Testis (tissue), 3 donors: ENCODE measurements around the gene ZFP36L2. TPM values are rescaled to one million over a fixed set of nuclear protein-coding genes. Genes with fewer than 3 reads are reported as not detected.

ENCODE experiments used
- DNase-seq: peaks from one replicate; pipeline ENCODE4 v3.0.0-alpha.2; 2019
- H3K27ac ChIP-seq, 2 donors: fragments of 200-600 bp; sonication (generic); one replicate each; pipeline ENCODE4 v1.5.1; 2019
- H3K27me3 ChIP-seq: fragments of 200-600 bp; sonication (generic); one replicate; pipeline ENCODE4 v1.5.1; 2019
- H3K36me3 ChIP-seq: fragments of 200-600 bp; sonication (generic); one replicate; pipeline ENCODE4 v1.5.1; 2017; ENCODE audit warnings: low read depth; ENCODE audit errors: missing control alignments
- H3K4me1 ChIP-seq: fragments of 200-600 bp; sonication (generic); one replicate; pipeline ENCODE4 v1.5.1; 2019
- H3K4me3 ChIP-seq, 2 donors: fragments of 200-600 bp; sonication (generic); one replicate each; pipeline ENCODE4 v1.5.1; 2017 to 2019
- H3K9me3 ChIP-seq: fragments of 200-600 bp; sonication (generic); one replicate; pipeline ENCODE4 v1.5.1; 2017
- POLR2A ChIP-seq: fragments of 450-650 bp; IDR thresholded peaks from one replicate; pipeline ENCODE4 v1.6.1; 2017; ENCODE audit warnings: antibody characterized with exemption, mild to moderate bottlenecking, moderate library complexity
- WGBS, 2 donors: methylation state at CpG; one replicate each; pipeline ENCODE4 v1.1.5; 2018; 5-methylcytosine and 5-hydroxymethylcytosine counted together
- intact Hi-C: fragments of 100-400 bp; cut with DNase I; formaldehyde crosslinking; loops from one replicate; pipeline ENCODE4 v1.15.1; 2023; ENCODE audit warnings: low total_unique reads
- polyA plus RNA-seq: library from polyadenylated mRNA; stranded (reverse); fragments of 350-450 nt; fragmentation: Illumina TruSeq; extraction: RNeasy Lipid Tissue Mini Kit (QIAGEN cat#74804); gene quantifications from one replicate; pipeline ENCODE4 v1.2.3, GENCODE V29; 2014; ENCODE audit warnings: low read depth, low replicate concordance; ENCODE audit not compliant: insufficient read depth
- total RNA-seq, 2 donors: library from RNA; depleted of rRNA; stranded (reverse); fragments of >200 nt; gene quantifications; one replicate each; pipeline ENCODE4 v1.2.3, GENCODE V29; 2016
- TF ChIP-seq, protein P1 (sequence below), 3 experiments: fragments of 450-650 bp in 2 of 3; fragments of 200-600 bp in 1 of 3; sonication (generic) in 1 of 3; IDR thresholded peaks; one replicate each; pipeline ENCODE4 v1.5.1; 2016 to 2019; ENCODE audit warnings: antibody characterized with exemption in 3 of 3, mild to moderate bottlenecking in 2 of 3, moderate library complexity in 1 of 3

The ZFP36L2 gene
- total and polyA plus RNA-seq, 3 donors from 2014 or later, result 35.7 to 54.4 (median 45.4) TPM

GRCh38 chr2:43212931-43213330 lies 13.5 kb downstream of the ZFP36L2 start:
- peaks cover 14% of the 10 kb centered on the region for H3K4me1 ChIP-seq
- WGBS, 2 donors, result 74 to 81% methylated on average over 3 of the region's 3 CpGs
- H3K4me3 ChIP-seq, result no peak overlapping the region
- intact Hi-C loops, result no loop called here
- H3K27me3 ChIP-seq, result no peaks in the 10 kb centered on the region
- peak; percentile 50 for DNase-seq
- H3K36me3 ChIP-seq, result no peaks in the 10 kb centered on the region
- peak overlapping the region in 1 of 2 donors; percentile 15 for H3K27ac ChIP-seq
- TF ChIP-seq, protein P1, sequence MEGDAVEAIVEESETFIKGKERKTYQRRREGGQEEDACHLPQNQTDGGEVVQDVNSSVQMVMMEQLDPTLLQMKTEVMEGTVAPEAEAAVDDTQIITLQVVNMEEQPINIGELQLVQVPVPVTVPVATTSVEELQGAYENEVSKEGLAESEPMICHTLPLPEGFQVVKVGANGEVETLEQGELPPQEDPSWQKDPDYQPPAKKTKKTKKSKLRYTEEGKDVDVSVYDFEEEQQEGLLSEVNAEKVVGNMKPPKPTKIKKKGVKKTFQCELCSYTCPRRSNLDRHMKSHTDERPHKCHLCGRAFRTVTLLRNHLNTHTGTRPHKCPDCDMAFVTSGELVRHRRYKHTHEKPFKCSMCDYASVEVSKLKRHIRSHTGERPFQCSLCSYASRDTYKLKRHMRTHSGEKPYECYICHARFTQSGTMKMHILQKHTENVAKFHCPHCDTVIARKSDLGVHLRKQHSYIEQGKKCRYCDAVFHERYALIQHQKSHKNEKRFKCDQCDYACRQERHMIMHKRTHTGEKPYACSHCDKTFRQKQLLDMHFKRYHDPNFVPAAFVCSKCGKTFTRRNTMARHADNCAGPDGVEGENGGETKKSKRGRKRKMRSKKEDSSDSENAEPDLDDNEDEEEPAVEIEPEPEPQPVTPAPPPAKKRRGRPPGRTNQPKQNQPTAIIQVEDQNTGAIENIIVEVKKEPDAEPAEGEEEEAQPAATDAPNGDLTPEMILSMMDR (IDR thresholded peaks at IDR 0.05), result no peak
- no peak for TF ChIP-seq POLR2A
- no peaks in the 10 kb centered on the region for H3K9me3 ChIP-seq

- TF ChIP-seq POLR2A, result no peak
- TF ChIP-seq, protein P1 (IDR thresholded peaks at IDR 0.05), result no peak
- H3K36me3 ChIP-seq, result no peaks in the 10 kb centered on the region
- H3K9me3 ChIP-seq, result no peaks in the 10 kb centered on the region
- H3K27me3 ChIP-seq, result no peaks in the 10 kb centered on the region
- 81% methylated on average over 11 of the region's 11 CpGs for WGBS, 2 donors
- H3K4me1 ChIP-seq, result peaks cover 8% of the 10 kb centered on the region
- H3K27ac ChIP-seq, result peak overlapping the region in 1 of 2 donors; percentile 15
- no peak overlapping the region for H3K4me3 ChIP-seq
- intact Hi-C loops, result no loop called here
- DNase-seq, result no peak
Observed at GRCh38 chr2:43212216-43212835, 14.1 kb downstream of the ZFP36L2 start.

DNA sequence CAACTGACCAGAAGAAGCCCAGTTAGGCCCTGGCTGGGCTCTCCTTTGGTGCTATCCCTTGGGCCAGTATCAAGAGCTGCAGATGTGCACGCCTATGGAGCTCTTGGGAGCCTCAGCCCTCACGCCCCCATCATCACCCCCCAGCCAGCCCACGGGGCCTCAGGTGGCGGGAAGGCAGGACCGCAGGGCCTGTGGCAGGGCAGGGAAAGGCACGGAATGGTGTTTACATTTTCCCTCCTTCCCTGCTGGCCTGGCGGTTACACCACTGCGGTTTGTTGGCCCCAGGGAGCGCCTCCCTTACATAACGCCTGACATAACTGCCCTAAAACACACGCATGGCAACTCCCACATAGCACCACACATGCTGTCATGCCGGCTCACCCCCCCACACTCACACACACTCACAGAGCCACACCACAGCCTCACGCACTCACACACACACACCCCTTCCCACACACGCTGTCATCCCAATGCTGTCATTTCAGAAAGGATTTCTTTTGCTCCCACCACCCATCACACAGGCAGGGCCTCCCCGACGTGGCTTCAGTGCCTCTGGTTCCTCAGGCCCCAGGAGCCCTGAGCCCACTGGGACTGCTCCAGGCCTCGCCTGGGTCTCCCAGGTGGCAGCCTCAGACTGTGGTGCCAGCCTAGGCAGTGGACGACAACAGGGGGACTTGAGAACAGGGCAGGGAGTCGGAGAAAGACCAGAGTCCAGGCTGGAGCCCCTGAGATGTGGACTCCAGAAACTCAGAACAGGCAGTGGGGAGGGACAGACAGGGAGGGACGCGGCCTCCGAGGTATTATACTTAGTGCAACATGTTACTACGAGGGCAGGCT lies 15.7 kb downstream of the ZFP36L2 start:
- no peak for TF ChIP-seq POLR2A
- TF ChIP-seq, protein P1 (IDR thresholded peaks at IDR 0.05), result no peak
- 70 to 74% methylated on average over 18 to 22 of the region's 23 CpGs for WGBS, 2 donors
- intact Hi-C loops, result no loop called here
- peak; percentile 50 for DNase-seq
- no peaks in the 10 kb centered on the region for H3K36me3 ChIP-seq
- no peak overlapping the region for H3K4me3 ChIP-seq
- peak overlapping the region in 1 of 2 donors; percentile 30 for H3K27ac ChIP-seq
- peaks cover 8% of the 10 kb centered on the region for H3K4me1 ChIP-seq
- H3K27me3 ChIP-seq, result no peaks in the 10 kb centered on the region
- no peaks in the 10 kb centered on the region for H3K9me3 ChIP-seq

DNA sequence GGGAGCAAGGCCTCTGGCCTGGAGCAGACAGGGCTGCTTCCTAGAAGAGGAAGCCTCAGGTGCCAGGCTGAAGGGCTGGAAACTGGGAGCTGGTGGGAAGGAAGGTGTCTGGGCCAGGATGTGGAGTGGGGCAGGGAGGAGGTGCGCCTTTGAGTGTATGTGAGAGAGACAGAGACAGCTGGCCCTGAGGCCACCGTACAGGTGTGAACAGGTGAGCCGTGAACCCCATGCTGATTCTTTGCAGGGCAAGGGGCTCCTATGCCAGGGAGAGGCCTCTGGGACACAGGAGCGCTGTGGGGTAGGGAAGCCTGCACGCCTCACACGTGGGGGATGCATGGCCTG lies 16.3 kb downstream of the ZFP36L2 start:
- intact Hi-C loops, result no loop called here

More for the DNA sequence above, 16.3 kb downstream of the ZFP36L2 start:
- WGBS, 2 donors, result 83 to 84% methylated on average over 6 of the region's 6 CpGs
- no peak for DNase-seq
- Histone ChIP-seq H3K4me1 (peaks cover 8% of the 10 kb centered on the region), H3K9me3 (no peaks in the 10 kb centered on the region), H3K4me3 (no peak overlapping the region), H3K27me3 (no peaks in the 10 kb centered on the region), H3K27ac (no peak overlapping the region), H3K36me3 (no peaks in the 10 kb centered on the region)
- no peak for TF ChIP-seq POLR2A
- TF ChIP-seq, protein P1 (IDR thresholded peaks at IDR 0.05), result no peak
